Transverse colon (tissue), 4 donors: Measurements from ENCODE around the gene ROR1.

Experiments
- CTCF ChIP-seq, 5 experiments: fragments of 200-600 bp in 3 of 5; fragments of 450-650 bp in 2 of 5; sonication (generic) in 3 of 5; IDR thresholded peaks; 1 replicate in 2 of 5; 2 replicates in 3 of 5; pipeline ENCODE4 v1.5.1; 2016 to 2017; ENCODE audit warnings: antibody characterized with exemption in 5 of 5, inconsistent platforms in 3 of 5, mild to moderate bottlenecking in 2 of 5, moderate library complexity in 1 of 5
- POLR2A ChIP-seq: fragments of 450-650 bp; IDR thresholded peaks from one replicate; pipeline ENCODE4 v1.6.1; 2016; ENCODE audit warnings: antibody characterized with exemption, mild to moderate bottlenecking, moderate library complexity
- POLR2AphosphoS5 ChIP-seq, 3 donors: sonication (generic); formaldehyde crosslinking; IDR thresholded peaks; one replicate each; pipeline ENCODE4 v1.6.1; 2016; ENCODE audit warnings: antibody characterized with exemption in 3 of 3

- TF ChIP-seq POLR2AphosphoS5 (IDR thresholded peaks at IDR 0.05) (no peak), CTCF (IDR thresholded peaks at IDR 0.05) (no peak), POLR2A (no peak)
Observed at GRCh38 chr1:63916485-63917360, 142.9 kb downstream of the ROR1 start.
